Measurements from ENCODE around the gene MIXL1. TPM values are rescaled to one million over a fixed set of nuclear protein-coding genes. Genes with fewer than 3 reads are reported as not detected.

MIXL1 gene
- total RNA-seq, 2 donors from 2014 or later = not detected

Other genes with a start within 250 kb of the MIXL1 start
- gene SDE2, start 224.3 kb upstream of the MIXL1 start, total RNA-seq = 10 to 100 TPM; 11.9 to 13.7 TPM
- gene H3-3A, start 160.9 kb upstream of the MIXL1 start, total RNA-seq = 100 to 1,000 TPM; 163 to 211 TPM
- 10 to 100 TPM; 27.0 to 34.3 TPM for gene ACBD3, start 36.9 kb upstream of the MIXL1 start, total RNA-seq
- 1 to 10 TPM in 1 of 2 donors, under 1 TPM in 1; 0.52 to 2.3 TPM for gene LIN9, start 85.5 kb downstream of the MIXL1 start, total RNA-seq
- 10 to 100 TPM; 56.3 to 72.8 TPM for gene PARP1, start 184.4 kb downstream of the MIXL1 start, total RNA-seq

All from body of pancreas (tissue), 2 donors.